Type B pancreatic cell (in vitro differentiated cells): ENCODE measurements around the gene SOCS2. TPM values are rescaled to one million over a fixed set of nuclear protein-coding genes. Genes with fewer than 3 reads are reported as not detected.
"Not testable (repeated sequence)": the region's sequence is repeated elsewhere in the genome, so short reads cannot be mapped to it uniquely, and the experiment has no call there.

Source experiments
- DNase-seq: peaks from one replicate; pipeline ENCODE4 v3.0.0; 2021; ENCODE audit warnings: mixed read lengths; ENCODE audit not compliant: unreplicated experiment; ENCODE audit errors: extremely low spot score
- H3K27ac Mint-ChIP-seq: 2 replicates; pipeline ENCODE4 v1.8.0; 2021; ENCODE audit warnings: mild to moderate bottlenecking, mixed read lengths
- H3K27me3 Mint-ChIP-seq: 2 replicates; pipeline ENCODE4 v1.8.0; 2021; ENCODE audit warnings: mixed read lengths
- H3K36me3 Mint-ChIP-seq: 2 replicates; pipeline ENCODE4 v1.8.0; 2021; ENCODE audit warnings: mixed read lengths
- H3K4me1 Mint-ChIP-seq: one replicate; pipeline ENCODE4 v1.8.0; 2021; ENCODE audit warnings: mixed read lengths; ENCODE audit not compliant: unreplicated experiment
- H3K4me3 Mint-ChIP-seq: 2 replicates; pipeline ENCODE4 v1.8.0; 2021; ENCODE audit warnings: mild to moderate bottlenecking, mixed read lengths
- H3K9me3 Mint-ChIP-seq: 2 replicates; pipeline ENCODE4 v1.8.0; 2021; ENCODE audit warnings: mixed read lengths
- CTCF ChIP-seq: fragments of 200-600 bp; sonication (generic); conservative IDR thresholded peaks from 2 replicates; pipeline ENCODE4 v1.5.0; 2021; ENCODE audit warnings: antibody characterized with exemption, mild to moderate bottlenecking
- total RNA-seq: library from RNA; stranded (reverse); gene quantifications from 2 replicates; pipeline ENCODE4 v1.2.1, GENCODE V29; 2021; ENCODE audit warnings: low replicate concordance

Gene SOCS2
- total RNA-seq, 1 donor from 2014 or later: 16.4 TPM

- H3K9me3 Mint-ChIP-seq: peaks cover 9% of the 10 kb centered on the region
Measured at GRCh38 chr12:93541578-93542225, 30.8 kb upstream of the SOCS2 start.

GRCh38 chr12:93547778-93548177, 24.7 kb upstream of the SOCS2 start:
- TF ChIP-seq CTCF: no peak
- no peak for DNase-seq
- no peaks in the 10 kb centered on the region for H3K27me3 Mint-ChIP-seq
- H3K4me3 Mint-ChIP-seq: no peak overlapping the region
- H3K4me1 Mint-ChIP-seq: no peaks in the 10 kb centered on the region
- no peaks in the 10 kb centered on the region for H3K9me3 Mint-ChIP-seq
- H3K36me3 Mint-ChIP-seq: no peaks in the 10 kb centered on the region
- no peak overlapping the region for H3K27ac Mint-ChIP-seq

More at GRCh38 chr12:93541578-93542225, 30.8 kb upstream of the SOCS2 start:
- Mint-ChIP-seq H3K4me1 (no peaks in the 10 kb centered on the region), H3K27ac (no peak overlapping the region), H3K27me3 (peaks cover 7% of the 10 kb centered on the region), H3K4me3 (no peak overlapping the region), H3K36me3 (no peaks in the 10 kb centered on the region)
- TF ChIP-seq CTCF: no peak
- DNase-seq: no peak

- TF ChIP-seq CTCF: no peak
- Mint-ChIP-seq H3K36me3 (no peaks in the 10 kb centered on the region), H3K27ac (no peak overlapping the region), H3K4me1 (no peaks in the 10 kb centered on the region), H3K27me3 (no peaks in the 10 kb centered on the region), H3K9me3 (no peaks in the 10 kb centered on the region), H3K4me3 (no peak overlapping the region)
- DNase-seq: peak; percentile 48
Measured at GRCh38 chr12:93549174-93549573, 23.3 kb upstream of the SOCS2 start.

GRCh38 chr12:93550748-93551611, 21.5 kb upstream of the SOCS2 start:
- Mint-ChIP-seq H3K4me1 (no peaks in the 10 kb centered on the region), H3K4me3 (no peak overlapping the region), H3K27ac (no peak overlapping the region), H3K9me3 (peaks cover 4% of the 10 kb centered on the region), H3K27me3 (no peaks in the 10 kb centered on the region), H3K36me3 (peaks cover 4% of the 10 kb centered on the region)
- no peak for DNase-seq
- no peak for TF ChIP-seq CTCF

GRCh38 chr12:93552427-93552826, 20.0 kb upstream of the SOCS2 start:
- no peak for TF ChIP-seq CTCF
- Mint-ChIP-seq H3K4me1 (no peaks in the 10 kb centered on the region), H3K36me3 (peaks cover 4% of the 10 kb centered on the region), H3K27me3 (no peaks in the 10 kb centered on the region), H3K4me3 (no peak overlapping the region), H3K27ac (no peak overlapping the region), H3K9me3 (peaks cover 4% of the 10 kb centered on the region)
- no peak for DNase-seq

DNA sequence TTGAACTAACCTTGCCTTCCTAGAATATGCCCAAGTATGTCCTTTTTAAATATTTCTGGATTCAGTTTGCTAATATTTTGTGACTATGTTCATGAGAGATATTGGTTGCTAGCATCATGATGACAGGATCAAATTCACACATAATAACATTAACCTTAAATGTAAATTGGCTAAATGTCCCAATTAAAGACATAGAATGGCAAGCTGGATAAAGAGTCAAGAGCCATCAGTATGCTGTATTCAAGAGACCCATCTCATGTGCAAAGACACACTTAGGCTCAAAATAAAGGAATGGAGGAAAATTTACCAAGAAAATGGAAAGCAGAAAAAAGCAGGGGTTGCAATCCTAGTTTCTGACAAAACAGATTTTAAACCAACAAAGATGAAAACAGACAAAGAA, 14.6 kb upstream of the SOCS2 start:
- DNase-seq, H3K4me1 Mint-ChIP-seq, H3K27ac Mint-ChIP-seq, H3K4me3 Mint-ChIP-seq, H3K27me3 Mint-ChIP-seq: not testable (repeated sequence)
- H3K36me3 Mint-ChIP-seq: peaks cover 19% of the 10 kb centered on the region
- H3K9me3 Mint-ChIP-seq: peaks cover 16% of the 10 kb centered on the region

GRCh38 chr12:93558685-93559084, 13.8 kb upstream of the SOCS2 start:
- H3K4me1 Mint-ChIP-seq, H3K27me3 Mint-ChIP-seq, H3K27ac Mint-ChIP-seq, H3K4me3 Mint-ChIP-seq, DNase-seq: not testable (repeated sequence)
- Mint-ChIP-seq H3K36me3 (peaks cover 19% of the 10 kb centered on the region), H3K9me3 (peaks cover 16% of the 10 kb centered on the region)
